NK-92 (cell line): Measurements from ENCODE around the gene ZNF454.

ENCODE experiments used
- DNase-seq: peaks from one replicate; lab custom pipeline; 2025; ENCODE audit not compliant: unreplicated experiment; lab: John Stamatoyannopoulos, UW

The ZNF454 gene

DNA sequence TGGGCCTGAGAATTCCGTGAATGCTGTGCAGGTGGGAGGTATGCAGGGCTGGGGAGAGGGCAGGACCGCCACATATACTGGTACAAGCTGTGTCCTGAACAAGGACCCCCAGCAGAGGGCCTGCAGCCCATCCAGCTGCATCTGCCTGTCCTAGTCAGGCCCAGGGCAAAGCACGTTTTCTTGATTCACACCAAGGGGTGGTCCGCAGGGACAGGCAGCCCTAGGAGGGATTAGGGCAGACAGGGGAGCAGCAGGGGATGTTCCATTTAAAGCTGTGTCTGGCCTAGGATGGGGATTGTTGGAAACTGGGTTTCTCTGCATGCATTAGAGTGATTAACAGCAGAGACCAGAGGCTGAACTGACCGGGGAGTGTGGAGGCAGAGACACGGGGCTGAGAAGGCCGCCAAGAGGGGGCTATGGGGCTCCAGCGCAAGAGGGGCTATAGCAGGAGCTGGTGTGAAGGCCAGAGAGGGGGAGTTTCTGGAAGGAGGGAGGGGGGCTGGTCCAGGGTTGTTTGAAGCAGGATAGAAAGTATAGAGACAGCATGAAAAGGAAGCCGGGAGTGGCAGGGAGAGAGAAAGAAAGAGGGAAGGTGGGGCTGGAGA, 51.4 kb downstream of the ZNF454 start:
- DNase-seq = no peak

GRCh38 chr5:178993236-178993765, 52.3 kb downstream of the ZNF454 start:
- no peak for DNase-seq

GRCh38 chr5:178993955-178994579, 53.1 kb downstream of the ZNF454 start:
- DNase-seq = no peak

DNA sequence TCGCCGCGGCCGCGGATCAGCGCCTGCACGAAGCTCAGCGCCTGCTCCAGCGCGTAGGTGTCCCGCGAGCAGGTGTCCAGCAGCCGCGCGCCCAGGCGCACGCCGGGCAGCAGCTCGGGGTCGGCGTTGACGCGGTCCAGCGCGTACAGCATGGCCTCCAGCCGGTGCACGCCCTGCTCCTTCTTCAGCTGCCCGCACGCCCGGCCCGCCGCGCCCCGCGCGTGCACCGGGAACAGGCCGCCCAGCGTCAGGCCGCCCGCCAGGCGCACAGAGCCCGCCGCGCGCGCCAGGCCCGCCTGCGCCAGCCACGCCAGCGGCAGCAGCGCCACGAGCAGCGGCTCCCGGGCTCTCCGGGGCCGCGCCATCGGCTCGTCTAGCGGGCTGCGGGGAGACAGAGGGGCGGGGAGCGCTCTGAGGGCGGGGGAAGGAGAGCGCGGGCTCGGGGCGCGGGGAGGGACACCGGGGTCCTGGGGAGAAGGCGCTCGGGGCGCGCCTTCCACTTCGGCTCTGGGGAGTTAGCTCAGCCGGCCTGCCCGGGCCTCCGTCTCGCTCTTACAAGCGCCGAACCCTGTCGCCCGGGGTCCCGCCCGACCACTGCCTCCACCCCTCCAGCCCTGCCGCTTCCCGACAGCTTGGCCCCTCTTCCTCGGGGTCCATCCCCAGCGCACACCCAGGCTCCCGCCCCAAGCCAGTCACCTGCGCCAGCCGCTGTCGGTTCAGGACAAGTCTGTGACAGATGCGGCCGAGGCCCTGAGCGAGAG, 53.8 kb downstream of the ZNF454 start, which contains the start of gene GRM6:
GRM6 (minus strand) TSS at position 741 of the 761 bp plus-strand sequence; CDS start at position 365, 376 bp downstream.
- DNase-seq = no peak

- no peak for DNase-seq
These were observed 54.3 kb downstream of the ZNF454 start for GRCh38 chr5:178995341-178995690.

- DNase-seq = no peak
These were observed 55.2 kb downstream of the ZNF454 start for GRCh38 chr5:178996156-178996555.

- no peak for DNase-seq
These were observed 56.2 kb downstream of the ZNF454 start for GRCh38 chr5:178997191-178997590.

- DNase-seq = no peak
These were observed 57.4 kb downstream of the ZNF454 start for GRCh38 chr5:178998441-178998840.

DNA sequence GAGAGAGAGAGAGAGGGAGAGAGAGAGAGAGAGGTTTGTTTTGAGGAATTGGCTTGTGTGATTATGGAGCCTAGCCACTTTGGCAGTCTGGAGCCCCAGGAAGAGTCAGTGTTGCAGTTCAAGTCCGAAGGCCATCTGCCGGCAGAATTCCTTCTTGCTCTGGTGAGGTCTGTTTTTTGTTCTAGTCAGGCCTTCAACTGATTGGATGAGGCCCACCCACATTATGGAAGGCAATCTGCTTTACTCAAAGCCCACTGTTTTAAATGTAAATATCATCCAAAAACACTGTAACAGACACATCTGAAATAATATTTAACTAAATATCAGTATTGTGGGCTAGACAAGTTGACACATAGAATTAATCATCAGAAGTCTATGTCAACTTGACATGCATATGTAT, 65.6 kb downstream of the ZNF454 start:
- no peak for DNase-seq

- no peak for DNase-seq
These were observed 67.7 kb downstream of the ZNF454 start for GRCh38 chr5:179008667-179009066.
